Uterine smooth muscle cell (primary cell): Measurements from ENCODE around the gene CKB. TPM values are rescaled to one million over a fixed set of nuclear protein-coding genes. Genes with fewer than 3 reads are reported as not detected.

Experiments used
- total RNA-seq: library from RNA; depleted of rRNA; stranded (reverse); fragments of >200 nt; gene quantifications from 2 replicates; pipeline ENCODE4 v1.2.3, GENCODE V29; 2014

The CKB gene
- total RNA-seq = 24.9 and 36.6 TPM in 2 replicates

DNA sequence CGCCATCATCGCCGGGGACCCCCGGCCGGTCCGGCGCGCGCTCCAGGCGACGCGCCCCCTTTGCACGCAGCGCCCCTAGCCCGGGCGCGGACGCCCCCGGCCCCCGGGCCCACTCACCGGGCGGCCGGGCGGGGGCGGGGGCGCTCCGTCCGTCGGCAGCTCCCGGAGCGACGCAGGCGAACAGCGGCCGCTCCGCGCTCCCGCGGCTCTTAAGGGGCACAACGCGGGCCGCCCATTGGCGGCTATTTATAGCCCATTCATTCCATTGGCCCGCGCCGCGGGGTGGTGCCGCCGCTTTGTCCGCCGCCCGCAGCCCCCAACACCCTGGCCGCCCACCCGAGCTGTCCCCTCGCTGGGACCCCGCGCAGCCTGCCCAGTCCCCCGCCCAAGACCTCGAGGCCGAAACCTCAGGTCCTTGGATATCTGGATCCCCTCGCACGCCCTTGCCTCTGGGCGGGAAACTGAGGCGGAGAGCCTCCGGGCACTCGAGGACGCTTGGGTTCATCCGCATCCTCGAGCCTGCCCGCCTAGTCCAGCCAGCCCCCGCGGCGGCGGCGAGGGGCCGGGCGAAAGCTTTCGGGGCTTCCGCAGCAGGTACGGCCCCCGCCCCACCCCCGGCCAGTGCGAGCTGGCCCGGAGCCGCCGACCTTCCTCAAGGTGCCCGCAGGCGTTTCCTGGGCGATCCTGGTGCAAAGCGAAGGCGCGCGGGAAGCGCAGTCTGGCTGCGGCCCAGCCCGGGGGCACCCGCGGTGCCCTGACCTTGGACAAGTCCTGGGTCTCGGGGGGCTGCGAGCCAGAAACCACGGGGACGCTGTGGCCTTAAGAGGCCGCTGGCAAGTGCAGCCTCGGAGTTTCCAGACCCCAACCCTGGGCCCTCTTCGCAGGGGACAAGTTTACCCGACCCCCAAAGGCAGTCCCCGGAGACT, at the start of gene CKB:
TSS of gene CKB (minus strand) at position 182 of the 926 bp plus-strand sequence. CDS start 337 bp downstream, outside the sequence.

DNA sequence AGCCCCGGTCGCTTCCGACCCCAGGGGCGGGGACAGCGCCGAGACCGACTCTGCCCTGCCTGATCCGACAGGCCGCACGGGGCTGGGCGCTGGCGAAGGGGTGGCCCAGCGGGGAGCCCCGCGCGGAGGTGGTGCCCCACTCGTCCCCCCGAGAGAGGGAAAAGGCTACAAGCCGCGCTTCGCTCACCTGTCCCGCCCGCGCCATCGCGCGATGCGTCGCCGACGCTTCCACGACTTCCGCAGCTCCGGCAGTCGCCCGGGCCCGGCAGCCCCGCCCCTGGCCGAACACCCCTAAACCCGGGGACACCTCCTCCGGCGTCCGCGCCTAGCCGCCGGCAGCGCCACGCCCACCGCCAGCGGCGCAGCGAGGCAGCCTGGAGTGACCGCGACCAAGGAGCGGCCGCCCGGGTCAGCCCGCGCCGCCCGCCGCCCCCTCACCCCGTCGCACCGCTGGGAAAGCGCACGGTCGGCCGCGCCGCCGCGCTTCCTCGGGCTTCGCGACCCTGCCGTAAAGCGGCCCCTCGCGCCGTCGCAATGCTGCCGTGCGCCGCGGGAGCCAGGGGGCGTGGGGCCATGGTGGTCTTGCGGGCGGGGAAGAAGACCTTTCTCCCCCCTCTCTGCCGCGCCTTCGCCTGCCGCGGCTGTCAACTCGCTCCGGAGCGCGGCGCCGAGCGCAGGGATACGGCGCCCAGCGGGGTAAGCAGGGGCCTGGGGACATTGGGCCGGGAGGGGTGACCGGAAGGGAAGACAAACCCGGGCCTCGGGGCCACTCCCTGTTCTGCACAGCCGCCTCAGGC, 40.0 kb upstream of the CKB start, which contains the start of the genes BAG5 and COA8:
TSS of gene BAG5 (minus strand) at position 229 of the 797 bp plus-strand sequence. CDS start 1,493 bp downstream, outside the sequence.
TSS of gene COA8 (plus strand) at position 532 of the 797 bp plus-strand sequence. CDS start at position 574, 42 bp downstream.

DNA sequence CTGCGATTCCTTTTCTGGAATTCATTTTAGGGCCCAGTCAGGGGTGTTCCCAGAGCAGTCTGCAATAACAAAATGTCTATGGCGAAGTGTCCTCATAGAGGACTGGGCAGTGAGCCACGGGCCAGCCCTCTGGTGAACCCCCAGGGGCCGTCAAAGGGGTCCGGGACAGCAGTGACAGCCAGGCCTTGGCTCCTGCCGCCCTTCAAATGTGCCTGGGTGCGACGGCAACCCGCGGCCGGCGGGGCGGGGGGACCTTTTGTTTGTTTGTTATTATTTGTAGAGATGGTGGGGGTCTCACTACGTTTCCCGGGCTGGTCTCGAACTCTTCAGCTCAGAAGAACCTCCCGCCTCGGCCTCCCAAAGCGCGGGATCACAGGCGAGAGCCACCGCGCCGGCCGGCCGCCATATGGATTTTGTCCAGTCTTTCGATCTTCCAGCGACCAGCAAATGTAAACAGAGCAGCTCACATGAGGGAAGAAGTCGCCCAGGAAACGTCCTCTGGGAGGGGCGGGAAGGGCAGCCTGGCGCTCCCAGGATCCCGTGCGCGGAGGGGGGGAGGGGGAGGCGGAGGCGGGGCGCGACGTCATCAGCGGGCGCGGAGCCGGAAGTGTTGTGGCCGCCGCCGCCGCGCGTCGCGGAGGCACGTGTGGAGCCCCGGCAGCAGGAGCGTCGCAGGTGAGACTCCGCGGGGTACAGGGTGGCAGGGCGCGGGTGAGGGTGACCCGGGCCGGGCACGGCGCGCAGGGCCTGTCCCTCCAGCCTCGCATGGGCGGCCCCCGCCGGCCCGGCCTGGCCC, 6.2 kb upstream of the CKB start, which contains the start of gene TRMT61A:
TSS of gene TRMT61A (plus strand) at position 610 of the 796 bp plus-strand sequence. CDS start 783 bp downstream, outside the sequence.

Other genes with a start within 250 kb of the CKB start
- 155 and 230 TPM in 2 replicates for gene EIF5, start 188.6 kb downstream of the CKB start, total RNA-seq
- 91.6 and 105 TPM in 2 replicates for gene MARK3, start 137.4 kb downstream of the CKB start, total RNA-seq
- 10.7 and 14.1 TPM in 2 replicates for gene TRMT61A, start 6.4 kb upstream of the CKB start, total RNA-seq
- gene BAG5, start 39.8 kb upstream of the CKB start, total RNA-seq = 29.0 and 30.3 TPM in 2 replicates
- gene COA8, start 40.1 kb upstream of the CKB start, total RNA-seq = 16.4 and 18.0 TPM in 2 replicates
- gene KLC1, start 106.4 kb upstream of the CKB start, total RNA-seq = 230 and 244 TPM in 2 replicates
- 9.7 and 27.7 TPM in 2 replicates for gene XRCC3, start 192.6 kb upstream of the CKB start, total RNA-seq
- 54.9 and 76.5 TPM in 2 replicates for gene ZFYVE21, start 193.0 kb upstream of the CKB start, total RNA-seq